Gastrocnemius medialis (tissue), 4 donors: Measurements from ENCODE around the gene CLDN19. TPM values are rescaled to one million over a fixed set of nuclear protein-coding genes. Genes with fewer than 3 reads are reported as not detected.

Source experiments
- ATAC-seq, 2 donors: fragments of 150-250 bp; one replicate each; pipeline ENCODE4 v1.9.1; 2016
- DNase-seq, 2 donors: peaks; one replicate each; pipeline ENCODE4 v3.0.0-alpha.2; 2019
- H3K27ac ChIP-seq, 4 donors: fragments of 200-600 bp; sonication (generic); 1 replicate in 1 of 4; 2 replicates in 3 of 4; pipeline ENCODE4 v1.5.1; 2016 to 2018; ENCODE audit warnings: mild to moderate bottlenecking in 2 of 4, moderate library complexity in 1 of 4
- H3K27me3 ChIP-seq, 3 donors: fragments of 200-600 bp; sonication (generic) in 2 of 3; 1 replicate in 1 of 3; 2 replicates in 2 of 3; pipeline versions ENCODE4 v1.5.1 to v1.6.0; 2016 to 2019; ENCODE audit warnings: mild to moderate bottlenecking in 1 of 3, moderate library complexity in 1 of 3
- H3K36me3 ChIP-seq, 2 donors: fragments of 200-600 bp; sonication (generic) in 1 of 2; one replicate each; pipeline ENCODE4 v1.5.1; 2017 to 2018
- H3K4me1 ChIP-seq, 2 donors: fragments of 200-600 bp; sonication (generic) in 1 of 2; one replicate each; pipeline ENCODE4 v1.5.1; 2016 to 2017; ENCODE audit warnings: mild to moderate bottlenecking in 2 of 2
- H3K4me3 ChIP-seq, 4 donors: fragments of 200-600 bp; sonication (generic) in 3 of 4; 1 replicate in 1 of 4; 2 replicates in 3 of 4; pipeline ENCODE4 v1.5.1; 2016 to 2019; ENCODE audit warnings: mild to moderate bottlenecking in 2 of 4
- H3K9me3 ChIP-seq, 3 donors: fragments of 200-600 bp; sonication (generic) in 2 of 3; 1 replicate in 1 of 3; 2 replicates in 2 of 3; pipeline ENCODE4 v1.5.1; 2016 to 2019
- CTCF ChIP-seq, 5 experiments: fragments of 450-650 bp in 3 of 5; fragments of 200-600 bp in 2 of 5; sonication (generic) in 2 of 5; IDR thresholded peaks in 4 of 5; conservative IDR thresholded peaks in 1 of 5; 1 replicate in 4 of 5; 2 replicates in 1 of 5; pipeline ENCODE4 v1.5.1; 2016 to 2019; ENCODE audit warnings: antibody characterized with exemption in 5 of 5, mild to moderate bottlenecking in 3 of 5, moderate library complexity in 3 of 5
- POLR2A ChIP-seq, 2 donors: fragments of 450-650 bp; IDR thresholded peaks; one replicate each; pipeline ENCODE4 v1.6.1; 2017; ENCODE audit warnings: antibody characterized with exemption in 2 of 2, mild to moderate bottlenecking in 2 of 2, moderate library complexity in 2 of 2
- in situ Hi-C, 4 donors: fragments of 200-750 bp; cut with MboI; loops; one replicate each; pipeline versions ENCODE4 v1.15.0 to v1.8.0; 2017; ENCODE audit warnings: low sequenced_read_pairs in 4 of 4
- intact Hi-C: fragments of 100-400 bp; cut with DNase I; formaldehyde crosslinking; loops from one replicate; pipeline ENCODE4 v1.15.1; 2023; ENCODE audit warnings: low total_unique reads
- total RNA-seq, 4 donors: library from RNA; depleted of rRNA; stranded (reverse); fragments of >200 nt; gene quantifications; one replicate each; pipeline versions ENCODE4 v1.1.0 to v1.2.3, GENCODE V29; 2016

CLDN19 gene
- total RNA-seq, 4 donors from 2014 or later = 0.20 to 0.59 TPM; not detected in 2

- TF ChIP-seq CTCF (IDR thresholded peaks at IDR 0.05 in 4 of 5, conservative IDR thresholded peaks at IDR 0.05 in 1 of 5) (no peak), POLR2A (IDR thresholded peaks at IDR 0.05) (no peak)
- Histone ChIP-seq H3K9me3 (no peaks in the 10 kb centered on the region), H3K36me3 (peaks cover 0 to 12% of the 10 kb centered on the region in 2 donors), H3K27me3 (peaks cover 0 to 10% (median 0%) of the 10 kb centered on the region in 3 donors), H3K27ac (no peak overlapping the region), H3K4me3 (peak overlapping the region in 2 of 4 donors; percentile 47 to 49), H3K4me1 (peaks cover 0 to 11% of the 10 kb centered on the region in 2 donors)
- in situ Hi-C loops = loop anchor here in 2 of 4 donors (25.0 kb wide), 1 partner anchor 278 kb away; no protein-coding TSS in a partner anchor
- DNase-seq (no peak), ATAC-seq (no peak)
- intact Hi-C loops = no loop called here
These were observed 44.5 kb upstream of the CLDN19 start for GRCh38 chr1:42784547-42784945.

GRCh38 chr1:42783092-42783491, 43.1 kb upstream of the CLDN19 start:
- in situ Hi-C loops (loop anchor here in 2 of 4 donors (25.0 kb wide), 1 partner anchor 279 kb away; no protein-coding TSS in a partner anchor), intact Hi-C loops (no loop called here)
- H3K9me3 ChIP-seq = no peaks in the 10 kb centered on the region
- H3K36me3 ChIP-seq = peaks cover 0 to 22% of the 10 kb centered on the region in 2 donors
- H3K4me1 ChIP-seq = peaks cover 0 to 11% of the 10 kb centered on the region in 2 donors
- ATAC-seq = no peak
- no peak for TF ChIP-seq CTCF (IDR thresholded peaks at IDR 0.05 in 4 of 5, conservative IDR thresholded peaks at IDR 0.05 in 1 of 5)
- no peak for TF ChIP-seq POLR2A (IDR thresholded peaks at IDR 0.05)
- DNase-seq = no peak
- peaks cover 0 to 10% (median 0%) of the 10 kb centered on the region in 3 donors for H3K27me3 ChIP-seq
- no peak overlapping the region for H3K4me3 ChIP-seq
- no peak overlapping the region for H3K27ac ChIP-seq

GRCh38 chr1:42780176-42780575, 40.1 kb upstream of the CLDN19 start:
- Histone ChIP-seq H3K9me3 (no peaks in the 10 kb centered on the region), H3K36me3 (peaks cover 0 to 51% of the 10 kb centered on the region in 2 donors), H3K4me1 (peaks cover 0 to 4% of the 10 kb centered on the region in 2 donors), H3K27me3 (peaks cover 0 to 7% (median 0%) of the 10 kb centered on the region in 3 donors), H3K4me3 (no peak overlapping the region), H3K27ac (no peak overlapping the region)
- DNase-seq (no peak), ATAC-seq (no peak)
- in situ Hi-C loops = loop anchor here in 2 of 4 donors (25.0 kb wide), 1 partner anchor 282 kb away; no protein-coding TSS in a partner anchor
- TF ChIP-seq POLR2A (IDR thresholded peaks at IDR 0.05) (no peak), CTCF (IDR thresholded peaks at IDR 0.05 in 4 of 5, conservative IDR thresholded peaks at IDR 0.05 in 1 of 5) (no peak)
- intact Hi-C loops = no loop called here

GRCh38 chr1:42779725-42780124, 39.7 kb upstream of the CLDN19 start:
- in situ Hi-C loops = loop anchor here in 3 of 4 donors (10.0 to 25.0 kb wide), 2 partner anchors 283 to 295 kb away; no protein-coding TSS in a partner anchor
- TF ChIP-seq POLR2A (IDR thresholded peaks at IDR 0.05) (no peak), CTCF (IDR thresholded peaks at IDR 0.05 in 4 of 5, conservative IDR thresholded peaks at IDR 0.05 in 1 of 5) (no peak)
- ATAC-seq (no peak), DNase-seq (no peak)
- Histone ChIP-seq H3K4me1 (no peaks in the 10 kb centered on the region), H3K36me3 (peaks cover 0 to 56% of the 10 kb centered on the region in 2 donors), H3K27ac (no peak overlapping the region), H3K4me3 (no peak overlapping the region), H3K27me3 (peaks cover 0 to 3% (median 0%) of the 10 kb centered on the region in 3 donors), H3K9me3 (no peaks in the 10 kb centered on the region)
- intact Hi-C loops = no loop called here
